ENCODE measurements around the gene LAMB4.

LAMB4 gene

GRCh38 chr7:107982918-107983389 lies 147.2 kb downstream of the LAMB4 start:
- no peak for DNase-seq

DNA sequence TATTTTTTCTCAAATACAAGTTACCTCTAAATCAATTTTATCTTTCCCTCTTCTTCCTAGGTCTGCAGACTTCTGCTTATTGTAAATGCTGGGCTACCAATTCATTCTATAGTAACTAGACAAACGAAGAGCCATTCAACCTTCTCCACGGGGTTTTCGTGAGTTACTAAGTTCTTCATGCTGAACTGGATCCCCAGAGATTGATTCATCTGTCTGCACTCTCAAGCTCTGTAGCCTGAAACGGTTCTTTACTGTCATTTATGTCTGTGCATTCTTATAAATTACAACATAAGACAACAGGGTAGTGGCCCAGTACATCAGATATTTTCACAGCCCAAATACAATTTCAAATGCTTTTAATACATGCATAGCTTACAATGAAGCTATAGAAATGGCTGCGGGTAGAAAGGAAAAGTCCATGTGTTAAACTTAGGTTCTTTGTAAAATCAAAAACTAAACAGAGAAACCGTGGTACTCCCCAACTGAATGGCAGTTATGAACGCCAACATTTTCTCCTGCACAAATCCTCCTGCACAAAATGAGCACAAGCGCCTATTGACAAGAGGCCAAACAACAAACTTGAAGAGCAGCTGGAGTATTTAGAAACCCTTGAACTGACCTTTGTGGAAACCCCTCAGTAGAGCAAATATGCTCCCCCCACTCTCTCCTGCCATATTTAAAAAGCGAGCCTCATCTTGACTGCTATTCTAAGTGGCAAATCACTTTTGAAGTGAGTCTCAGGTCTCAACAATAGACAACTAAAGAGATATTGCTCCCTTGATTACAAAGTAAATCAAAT lies 147.9 kb downstream of the LAMB4 start:
- no peak for DNase-seq

DNA sequence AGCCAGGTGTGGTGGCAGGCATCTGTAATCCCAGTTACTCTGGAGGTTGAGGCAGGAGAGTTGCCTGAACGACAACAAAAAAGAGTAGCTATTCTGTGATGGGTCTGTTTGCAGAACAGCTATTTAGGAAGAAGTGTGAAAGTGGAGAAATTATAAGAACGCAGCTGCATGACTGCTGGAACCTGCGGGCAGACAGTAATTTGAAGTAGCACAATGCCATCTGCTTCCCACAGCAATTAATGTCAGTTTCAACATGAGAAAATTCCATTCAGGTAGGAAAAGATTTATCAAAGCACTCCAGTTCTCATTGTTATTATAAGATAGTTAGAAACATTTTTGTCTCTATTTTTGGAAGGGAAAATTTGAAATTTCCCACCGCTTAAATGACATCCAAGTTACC lies 148.7 kb downstream of the LAMB4 start:
- DNase-seq = no peak

DNA sequence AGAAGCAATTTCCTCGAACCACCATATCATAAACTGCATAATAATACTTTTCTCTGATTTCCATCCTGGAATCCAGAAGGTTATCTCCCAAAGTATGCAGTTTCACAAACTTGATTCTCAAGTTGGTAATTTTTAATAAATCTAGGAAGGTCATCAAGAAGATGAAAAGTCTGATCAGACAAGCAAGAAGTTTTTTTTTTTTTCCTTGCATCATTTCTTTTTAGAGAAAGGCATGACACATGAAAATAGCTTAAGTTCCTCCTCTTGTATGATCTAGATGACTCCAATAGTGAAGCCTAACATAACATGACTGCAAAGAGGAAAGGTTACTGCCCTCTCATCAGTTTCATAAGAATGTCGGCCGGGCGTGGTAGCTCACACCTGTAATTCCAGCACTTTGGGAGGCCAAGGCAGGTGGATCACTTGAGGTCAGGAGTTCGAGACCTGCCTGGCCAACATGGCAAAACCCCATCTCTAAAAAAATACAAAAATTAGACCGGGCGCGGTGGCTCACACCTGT lies 149.4 kb downstream of the LAMB4 start:
- no peak for DNase-seq

DNA sequence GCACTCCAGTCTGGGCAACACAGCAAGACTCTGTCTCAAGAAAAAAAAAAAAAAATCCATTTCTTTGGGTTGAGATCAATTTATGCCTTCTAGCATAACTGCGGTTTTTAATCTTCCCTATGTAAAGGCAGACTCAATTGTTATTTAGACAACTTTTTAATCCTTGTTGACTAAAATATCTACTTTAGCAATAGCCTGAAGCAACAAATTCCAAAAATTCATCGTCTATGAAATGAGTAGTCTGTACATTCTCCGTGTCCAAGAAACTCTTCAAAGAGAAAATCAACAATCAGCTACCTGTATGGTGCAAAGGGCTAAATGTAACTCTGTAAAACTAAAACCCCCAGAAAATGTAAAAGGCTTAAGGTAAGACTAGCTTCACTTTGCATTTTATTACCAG lies 150.0 kb downstream of the LAMB4 start:
- no peak for DNase-seq

GRCh38 chr7:107978815-107979408 lies 151.2 kb downstream of the LAMB4 start:
- DNase-seq = no peak

DNA sequence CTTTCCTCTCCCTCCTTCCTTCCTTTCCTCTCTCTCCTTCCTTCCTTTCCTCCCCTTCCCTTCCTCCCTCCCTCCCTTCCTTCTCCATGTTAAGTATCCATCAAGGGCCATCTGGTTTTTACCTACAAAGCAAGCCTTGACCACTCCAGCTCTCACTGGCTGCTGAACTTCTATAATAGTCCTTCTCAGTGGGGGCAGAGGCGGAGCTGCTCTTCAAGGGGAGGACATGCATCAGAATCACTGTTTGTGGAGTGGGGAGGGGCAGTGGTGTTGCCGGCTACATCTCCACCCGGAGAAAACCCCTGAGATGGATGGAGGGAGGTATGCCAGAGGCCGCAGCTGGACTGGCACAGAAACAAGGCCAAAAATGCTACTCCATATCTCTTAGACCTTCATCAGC lies 153.1 kb downstream of the LAMB4 start:
- DNase-seq = no peak

GRCh38 chr7:107976620-107977019 lies 153.5 kb downstream of the LAMB4 start:
- DNase-seq = no peak

DNA sequence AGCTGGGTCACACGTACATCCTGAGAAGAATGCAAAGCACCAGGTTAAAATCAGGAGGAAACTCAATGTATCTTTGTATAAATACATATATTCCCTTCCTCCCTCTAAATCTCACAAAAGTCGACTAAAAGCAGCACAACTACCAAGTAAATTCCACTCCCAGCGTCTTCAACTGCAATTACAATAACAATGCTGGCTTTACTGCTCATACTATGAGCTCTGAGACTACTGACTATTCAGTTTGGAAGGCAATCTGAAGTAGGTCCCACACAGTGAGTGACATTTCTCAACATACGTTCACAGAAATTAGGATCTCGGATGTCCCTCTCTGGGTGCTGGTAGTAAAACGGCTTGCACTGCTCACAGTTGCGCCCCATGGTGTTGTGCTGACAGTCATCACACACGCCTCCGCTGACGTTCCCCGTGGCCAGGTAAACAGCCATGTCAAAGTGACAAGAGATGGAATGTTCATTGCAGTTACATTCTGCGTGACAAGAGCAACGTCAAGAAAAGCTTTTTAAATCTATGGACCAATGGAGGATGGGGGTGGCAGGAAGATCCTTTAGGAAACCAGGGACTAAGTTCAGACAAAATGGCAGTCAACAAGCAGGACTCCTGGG lies 154.7 kb downstream of the LAMB4 start:
- no peak for DNase-seq

- DNase-seq = no peak
Observed at GRCh38 chr7:107973861-107974260, 156.3 kb downstream of the LAMB4 start.

Data from activated naive CD4-positive, alpha-beta T cell treated with anti-CD3 and anti-CD28 coated beads, Interleukin-2, amount 50 U/mL, for 16 hours (primary cell).